ES-I3 (cell line): ENCODE measurements around the gene STPG3.
A peak's percentile ranks its signal among the peaks of the same experiment; 100 is the strongest.

ENCODE experiments used
- H3K36me3 ChIP-seq: 2 replicates; pipeline ENCODE4 v1.6.1; 2013; ENCODE audit warnings: mild to moderate bottlenecking, low read length, control low read depth, moderate library complexity; ENCODE audit not compliant: insufficient read depth
- H3K4me1 ChIP-seq: 2 replicates; pipeline ENCODE4 v1.6.1; 2013; ENCODE audit warnings: mild to moderate bottlenecking, control low read depth, low read length; ENCODE audit not compliant: insufficient read depth
- H3K9ac ChIP-seq: 2 replicates; pipeline ENCODE4 v1.6.1; 2013; ENCODE audit warnings: low read depth, mild to moderate bottlenecking, low read length, moderate library complexity
- H3K9me3 ChIP-seq: 2 replicates; pipeline ENCODE4 v1.6.1; 2013; ENCODE audit warnings: mild to moderate bottlenecking, low read length, moderate library complexity; ENCODE audit not compliant: control insufficient read depth, insufficient read depth

The STPG3 gene

GRCh38 chr9:137218212-137218753, 32.8 kb upstream of the STPG3 start:
- H3K9me3 ChIP-seq: no peaks in the 10 kb centered on the region
- H3K9ac ChIP-seq: no peak overlapping the region
- H3K36me3 ChIP-seq: no peaks in the 10 kb centered on the region
- no peaks in the 10 kb centered on the region; the same call in 1 of the 2 replicates for H3K4me1 ChIP-seq

- H3K9ac ChIP-seq: no peak overlapping the region
- no peaks in the 10 kb centered on the region for H3K36me3 ChIP-seq
- H3K4me1 ChIP-seq: no peaks in the 10 kb centered on the region; the same call in 1 of the 2 replicates
- H3K9me3 ChIP-seq: no peaks in the 10 kb centered on the region
Observed at GRCh38 chr9:137218754-137219271, 32.3 kb upstream of the STPG3 start.

- H3K36me3 ChIP-seq: no peaks in the 10 kb centered on the region
- no peak overlapping the region for H3K9ac ChIP-seq
- no peaks in the 10 kb centered on the region for H3K9me3 ChIP-seq
- no peaks in the 10 kb centered on the region; the same call in 1 of the 2 replicates for H3K4me1 ChIP-seq
Observed at GRCh38 chr9:137219757-137220316, 31.2 kb upstream of the STPG3 start.

GRCh38 chr9:137220317-137221094, 30.6 kb upstream of the STPG3 start:
- no peak overlapping the region for H3K9ac ChIP-seq
- H3K36me3 ChIP-seq: no peaks in the 10 kb centered on the region
- no peaks in the 10 kb centered on the region; the same call in 1 of the 2 replicates for H3K4me1 ChIP-seq
- no peaks in the 10 kb centered on the region for H3K9me3 ChIP-seq

- H3K4me1 ChIP-seq: no peaks in the 10 kb centered on the region; the same call in 1 of the 2 replicates
- no peaks in the 10 kb centered on the region for H3K9me3 ChIP-seq
- H3K36me3 ChIP-seq: no peaks in the 10 kb centered on the region
- peak overlapping the region; percentile 33; the same call in 1 of the 2 replicates for H3K9ac ChIP-seq
Observed at GRCh38 chr9:137221095-137221505, 30.0 kb upstream of the STPG3 start.

- Histone ChIP-seq H3K9me3 (no peaks in the 10 kb centered on the region), H3K4me1 (no peaks in the 10 kb centered on the region; the same call in 1 of the 2 replicates), H3K36me3 (no peaks in the 10 kb centered on the region), H3K9ac (peak overlapping the region; percentile 33; the same call in 1 of the 2 replicates)
Observed at GRCh38 chr9:137221506-137222111, 29.5 kb upstream of the STPG3 start.

GRCh38 chr9:137222190-137223077, 28.7 kb upstream of the STPG3 start, which contains the start of gene RNF208:
Gene RNF208, minus strand, starts transcription at chr9:137222240. Its CDS starts 1,028 bp downstream, at chr9:137221212.
- Histone ChIP-seq H3K9me3 (no peaks in the 10 kb centered on the region), H3K36me3 (no peaks in the 10 kb centered on the region), H3K9ac (peak within 1 kb of the TSS; percentile 59), H3K4me1 (no peaks in the 10 kb centered on the region; the same call in 1 of the 2 replicates)

GRCh38 chr9:137223078-137223970, 27.8 kb upstream of the STPG3 start:
- H3K4me1 ChIP-seq: no peaks in the 10 kb centered on the region; the same call in 1 of the 2 replicates

GRCh38 chr9:137224830-137225694, 26.0 kb upstream of the STPG3 start, which contains the start of gene CYSRT1:
Gene CYSRT1, plus strand, starts transcription at chr9:137225174. Its CDS starts 448 bp downstream, at chr9:137225622.
- Histone ChIP-seq H3K36me3 (no peaks in the 10 kb centered on the region), H3K9ac (peak within 1 kb of the TSS; percentile 93), H3K9me3 (no peaks in the 10 kb centered on the region), H3K4me1 (no peaks in the 10 kb centered on the region)

More at GRCh38 chr9:137223078-137223970, 27.8 kb upstream of the STPG3 start:
- Histone ChIP-seq H3K9ac (peak overlapping the region; percentile 93), H3K9me3 (no peaks in the 10 kb centered on the region), H3K36me3 (no peaks in the 10 kb centered on the region)

GRCh38 chr9:137225699-137226331, 25.3 kb upstream of the STPG3 start:
- Histone ChIP-seq H3K9ac (no peak overlapping the region), H3K4me1 (no peaks in the 10 kb centered on the region), H3K36me3 (no peaks in the 10 kb centered on the region), H3K9me3 (no peaks in the 10 kb centered on the region)

GRCh38 chr9:137226338-137227053, 24.6 kb upstream of the STPG3 start:
- Histone ChIP-seq H3K36me3 (no peaks in the 10 kb centered on the region), H3K9ac (no peak overlapping the region), H3K9me3 (no peaks in the 10 kb centered on the region), H3K4me1 (no peaks in the 10 kb centered on the region)
